Ovary (tissue), 9 donors: Measurements from ENCODE around the gene GPR171. TPM values are rescaled to one million over a fixed set of nuclear protein-coding genes. Genes with fewer than 3 reads are reported as not detected.

Experiments used
- DNase-seq, 5 donors: peaks; one replicate each; pipeline ENCODE4 v3.0.0-alpha.2; 2019 to 2020
- H3K27ac ChIP-seq, 2 donors: fragments of 200-600 bp; one replicate each; pipeline versions ENCODE4 v1.5.1 to v1.8.0; 2019 to 2022
- H3K27me3 ChIP-seq: fragments of 200-600 bp; one replicate; pipeline ENCODE4 v1.8.0; 2022
- H3K36me3 ChIP-seq: fragments of 200-600 bp; sonication (generic); one replicate; pipeline ENCODE4 v1.5.1; 2019
- H3K4me1 ChIP-seq: one replicate; pipeline ENCODE4 v1.8.1; 2013; ENCODE audit warnings: mild to moderate bottlenecking, moderate library complexity; ENCODE audit not compliant: insufficient read depth
- H3K4me3 ChIP-seq: fragments of 200-600 bp; sonication (generic); one replicate; pipeline ENCODE4 v1.5.1; 2017
- H3K9me3 ChIP-seq, 2 donors: fragments of 200-600 bp in 1 of 2; sonication (generic) in 1 of 2; one replicate each; pipeline versions ENCODE4 v1.5.1 to v1.8.1; 2013 to 2019; ENCODE audit warnings: mild to moderate bottlenecking in 1 of 2, moderate library complexity in 1 of 2
- CTCF ChIP-seq, 3 donors: fragments of 450-650 bp in 2 of 3; fragments of 200-600 bp in 1 of 3; IDR thresholded peaks; one replicate each; pipeline versions ENCODE4 v1.5.1 to v1.8.0; 2016 to 2022; ENCODE audit warnings: antibody characterized with exemption in 3 of 3, mild to moderate bottlenecking in 1 of 3
- EP300 ChIP-seq: sonication (generic); formaldehyde crosslinking; IDR thresholded peaks from one replicate; pipeline ENCODE4 v1.6.1; 2017; ENCODE audit warnings: antibody characterized with exemption
- POLR2A ChIP-seq: fragments of 450-650 bp; IDR thresholded peaks from one replicate; pipeline ENCODE4 v1.6.1; 2017; ENCODE audit warnings: antibody characterized with exemption, mild to moderate bottlenecking, moderate library complexity
- WGBS, 3 donors: extraction: QIAGEN DNeasy Blood & Tissue Kit in 1 of 3; methylation state at CpG; one replicate each; pipeline versions ENCODE4 v1.1.5 to v1.1.7; 2013 to 2017; 5-methylcytosine and 5-hydroxymethylcytosine counted together
- intact Hi-C, 4 donors: fragments of 100-400 bp; cut with DNase I; formaldehyde crosslinking; loops; one replicate each; pipeline versions ENCODE4 v1.11.0 to v1.15.1; 2022 to 2023
- polyA plus RNA-seq, 2 donors: library from polyadenylated mRNA; stranded (reverse); fragments of 200-250 nt in 1 of 2; fragments of 350-450 nt in 1 of 2; fragmentation: Illumina TruSeq in 1 of 2; extraction: RNeasy Lipid Tissue Mini Kit (QIAGEN cat#74804) in 1 of 2; gene quantifications; one replicate each; pipeline ENCODE4 v1.2.3, GENCODE V29; 2013 to 2014
- total RNA-seq, 7 donors: library from RNA; depleted of rRNA in 2 of 7; stranded (reverse); fragments of >200 nt in 2 of 7; fragmentation: NEBNext Ultra II Directional in 3 of 7; extraction: Animal tissue kit (Norgen Biotek cat#: 25700) in 3 of 7; gene quantifications; one replicate each; pipeline versions ENCODE4 v1.1.0 to v1.2.4, GENCODE V29; 2016 to 2023
- donor health status: DM: no; HTN: no; CAD: no; lungs with moderate emphysema.
- donor health status: DM: no; HTN: no; CAD: no.
- donor health status: Bipolar disorder and iron deficiency.
- donor health status: DM: yes; HTN: yes; CAD: no.
- donor health status: DM: no; HTN: no; CAD: no.
- donor health status: DM: yes; HTN: yes; CAD: no.

The GPR171 gene
- total and polyA plus RNA-seq, 9 donors: 0.21 to 2.6 (median 0.85) TPM; not detected in 3

DNA sequence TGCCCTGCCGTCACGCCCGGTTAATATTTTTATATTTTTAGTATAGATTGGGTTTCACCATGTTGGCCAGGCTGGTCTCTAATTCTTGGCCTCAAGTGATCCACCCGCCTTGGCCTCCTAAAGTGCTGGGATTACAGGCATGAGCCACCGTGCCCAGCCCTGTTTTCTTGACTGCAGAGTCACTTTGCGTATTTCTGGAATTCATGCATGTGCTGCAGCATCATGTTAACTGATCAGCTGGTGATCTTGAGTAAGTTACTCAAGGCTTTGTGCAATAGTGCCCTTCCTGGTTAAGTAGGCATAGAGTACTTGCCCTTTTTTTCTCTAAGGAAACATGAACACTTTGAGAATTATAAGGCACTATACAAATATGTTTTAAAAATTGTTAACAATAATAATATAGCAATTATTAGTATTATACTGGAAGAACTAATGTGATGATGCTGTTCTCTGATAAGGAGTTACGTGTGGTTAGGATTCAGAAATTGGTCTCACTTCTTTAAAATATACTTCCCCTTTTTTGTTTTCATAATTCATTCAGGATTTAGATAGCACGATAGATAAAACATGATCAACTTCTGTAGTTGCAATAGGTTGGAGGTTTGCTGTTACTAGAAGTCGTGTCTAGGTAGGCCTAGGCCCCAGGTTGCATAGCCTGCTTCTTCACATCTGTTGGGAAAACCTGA, 33.6 kb downstream of the GPR171 start:
- intact Hi-C loops: no loop called here
- TF ChIP-seq CTCF (IDR thresholded peaks at IDR 0.05) (no peak), POLR2A (no peak), EP300 (no peak)
- no peak overlapping the region for H3K27ac ChIP-seq
- 94 to 95% (median 95%) methylated on average over 9 of the region's 9 CpGs for WGBS, 3 donors
- H3K27me3 ChIP-seq: no peaks in the 10 kb centered on the region
- DNase-seq: no peak
- no peaks in the 10 kb centered on the region for H3K36me3 ChIP-seq
- H3K4me1 ChIP-seq: no peaks in the 10 kb centered on the region
- no peaks in the 10 kb centered on the region for H3K9me3 ChIP-seq
- H3K4me3 ChIP-seq: no peak overlapping the region

DNA sequence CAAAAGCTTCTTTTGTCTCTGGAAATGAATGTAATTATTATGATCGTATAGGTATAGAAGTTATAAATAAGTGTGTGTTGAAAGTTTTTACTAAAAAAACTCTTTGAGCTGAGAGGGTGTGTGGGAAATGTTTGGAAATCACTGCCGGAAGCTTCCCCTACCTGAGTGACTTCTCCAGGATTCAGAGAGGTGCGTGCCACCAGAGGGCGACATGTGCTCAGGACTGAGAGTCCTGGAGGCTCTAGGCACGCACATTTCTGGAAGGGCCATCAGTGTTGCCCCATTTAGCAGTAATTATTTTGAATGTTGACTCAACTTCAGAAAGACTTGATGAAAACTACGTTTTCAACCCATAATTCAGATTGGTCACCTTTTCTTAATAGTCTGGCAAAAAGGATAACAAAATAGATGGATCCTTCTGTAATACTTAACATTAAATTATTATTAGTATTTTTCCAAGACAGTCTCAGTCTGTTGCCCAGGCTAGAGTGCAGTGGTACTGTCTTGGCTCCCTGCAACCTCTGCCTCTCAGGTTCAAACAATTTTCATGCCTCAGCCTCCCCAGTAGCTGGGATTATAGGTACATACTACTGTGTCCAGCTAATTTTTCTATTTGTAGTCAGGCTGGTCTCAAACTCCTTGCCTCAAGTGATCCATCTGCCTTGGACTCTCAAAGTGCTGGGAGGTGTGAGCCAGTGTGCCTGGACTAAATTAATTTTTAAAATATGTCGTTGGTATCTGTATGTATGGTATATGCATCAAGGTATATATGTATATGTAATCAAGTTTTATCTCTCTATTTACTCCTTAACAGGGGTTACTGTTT, 34.5 kb downstream of the GPR171 start:
- TF ChIP-seq POLR2A: no peak
- no peak for TF ChIP-seq EP300
- peak in 2 of 3 donors; percentile 14 to 17 for TF ChIP-seq CTCF (IDR thresholded peaks at IDR 0.05)
- DNase-seq: peak; percentile 33 to 72 (median 58)
- no peak overlapping the region for H3K4me3 ChIP-seq
- intact Hi-C loops: no loop called here
- H3K27ac ChIP-seq: no peak overlapping the region
- 23 to 29% (median 26%) methylated on average over 7 of the region's 7 CpGs for WGBS, 3 donors
- H3K27me3 ChIP-seq: no peaks in the 10 kb centered on the region
- H3K9me3 ChIP-seq: no peaks in the 10 kb centered on the region
- H3K36me3 ChIP-seq: no peaks in the 10 kb centered on the region
- H3K4me1 ChIP-seq: no peaks in the 10 kb centered on the region

DNA sequence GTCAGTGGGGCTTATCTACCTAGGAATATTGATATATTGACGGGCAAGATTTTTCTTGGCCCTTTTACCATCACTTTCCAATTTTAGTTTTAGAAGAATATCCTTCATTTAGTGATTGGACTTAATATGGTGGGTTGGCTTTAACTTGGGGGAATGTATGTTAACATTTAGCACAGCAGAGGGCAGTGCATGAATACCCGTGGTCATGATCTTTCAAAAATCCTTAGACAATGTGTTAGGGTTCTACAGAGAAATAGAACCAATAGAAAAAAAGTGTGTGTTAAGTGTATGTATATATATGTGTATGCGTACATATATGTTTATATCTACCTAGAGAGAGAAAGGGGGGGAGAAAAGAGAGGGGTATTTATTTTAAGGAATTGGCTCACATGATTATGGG, 36.9 kb downstream of the GPR171 start:
- WGBS, 3 donors: 88 to 91% (median 91%) methylated on average over 3 of the region's 3 CpGs

GRCh38 chr3:151165226-151165625, 37.8 kb downstream of the GPR171 start:
- TF ChIP-seq CTCF (IDR thresholded peaks at IDR 0.05) (no peak), POLR2A (no peak), EP300 (no peak)
- no peak overlapping the region for H3K4me3 ChIP-seq
- H3K9me3 ChIP-seq: no peaks in the 10 kb centered on the region
- H3K27me3 ChIP-seq: no peaks in the 10 kb centered on the region
- H3K27ac ChIP-seq: no peak overlapping the region
- H3K36me3 ChIP-seq: no peaks in the 10 kb centered on the region
- DNase-seq: no peak
- WGBS, 3 donors: 63 to 67% (median 63%) methylated on average over 7 of the region's 7 CpGs
- intact Hi-C loops: no loop called here
- H3K4me1 ChIP-seq: no peaks in the 10 kb centered on the region

More for the DNA sequence above, 36.9 kb downstream of the GPR171 start:
- no peaks in the 10 kb centered on the region for H3K4me1 ChIP-seq
- no peaks in the 10 kb centered on the region for H3K9me3 ChIP-seq
- no peaks in the 10 kb centered on the region for H3K27me3 ChIP-seq
- intact Hi-C loops: no loop called here
- no peaks in the 10 kb centered on the region for H3K36me3 ChIP-seq
- no peak overlapping the region for H3K27ac ChIP-seq
- DNase-seq: no peak
- no peak overlapping the region for H3K4me3 ChIP-seq
- no peak for TF ChIP-seq CTCF (IDR thresholded peaks at IDR 0.05)
- TF ChIP-seq EP300: no peak
- no peak for TF ChIP-seq POLR2A
